ENCODE data around the gene TALDO1.

Gene TALDO1

GRCh38 chr11:788009-788640 is 40.9 kb downstream of the TALDO1 start:
- no peak for DNase-seq (ENCODE audit: low spot score)

GRCh38 chr11:788953-789940 is 42.0 kb downstream of the TALDO1 start:
- no peak for DNase-seq (ENCODE audit: low spot score)

GRCh38 chr11:789943-790342 is 42.7 kb downstream of the TALDO1 start, which contains the start of gene CEND1:
TSS of gene CEND1 (minus strand) at chr11:790090. CDS start at chr11:788576, 1,514 bp downstream.
- no peak for DNase-seq (ENCODE audit: low spot score)

- DNase-seq (ENCODE audit: low spot score), result no peak
Observed at GRCh38 chr11:790721-791564, 43.7 kb downstream of the TALDO1 start.

- DNase-seq (ENCODE audit: low spot score), result no peak
Observed at GRCh38 chr11:791658-792534, 44.6 kb downstream of the TALDO1 start.

- DNase-seq (ENCODE audit: low spot score), result no peak
Observed at GRCh38 chr11:792535-792821, 45.2 kb downstream of the TALDO1 start.

- no peak for DNase-seq (ENCODE audit: low spot score)
Observed at GRCh38 chr11:792873-793272, 45.6 kb downstream of the TALDO1 start.

- DNase-seq (ENCODE audit: low spot score), result no peak
Observed at GRCh38 chr11:793556-793955, 46.3 kb downstream of the TALDO1 start.

- no peak for DNase-seq (ENCODE audit: low spot score)
Observed at GRCh38 chr11:794013-794765, 46.9 kb downstream of the TALDO1 start.

- no peak for DNase-seq (ENCODE audit: low spot score)
Observed at GRCh38 chr11:794766-795633, 47.7 kb downstream of the TALDO1 start.

- DNase-seq (ENCODE audit: low spot score), result peak; percentile 70
Observed at GRCh38 chr11:795634-796564, 48.6 kb downstream of the TALDO1 start.

GRCh38 chr11:796565-797295 is 49.5 kb downstream of the TALDO1 start:
- no peak for DNase-seq (ENCODE audit: low spot score)

GRCh38 chr11:797296-798092 is 50.2 kb downstream of the TALDO1 start:
- no peak for DNase-seq (ENCODE audit: low spot score)

- DNase-seq (ENCODE audit: low spot score), result peak; percentile 82
Observed at GRCh38 chr11:798093-798713, 50.9 kb downstream of the TALDO1 start, which contains the start of gene SLC25A22. TSS of gene SLC25A22 (minus strand) at chr11:798281. CDS start at chr11:795006, 3,275 bp downstream.

GRCh38 chr11:799641-800316 is 52.5 kb downstream of the TALDO1 start:
- DNase-seq (ENCODE audit: low spot score), result no peak

- no peak for DNase-seq (ENCODE audit: low spot score)
Observed at GRCh38 chr11:800473-800872, 53.2 kb downstream of the TALDO1 start.
